Esophagus muscularis mucosa (tissue), 4 donors: ENCODE measurements around the gene EHD3.

Source experiments
- EP300 ChIP-seq: sonication (generic); formaldehyde crosslinking; IDR thresholded peaks from one replicate; pipeline ENCODE4 v1.6.1; 2017; ENCODE audit warnings: antibody characterized with exemption
- POLR2A ChIP-seq: fragments of 450-650 bp; IDR thresholded peaks from one replicate; pipeline ENCODE4 v1.6.1; 2017; ENCODE audit warnings: antibody characterized with exemption, moderate library complexity, mild to moderate bottlenecking, low read depth
- POLR2AphosphoS5 ChIP-seq, 2 donors: sonication (generic); formaldehyde crosslinking; IDR thresholded peaks; one replicate each; pipeline ENCODE4 v1.6.1; 2017; ENCODE audit warnings: antibody characterized with exemption in 2 of 2
- TF ChIP-seq, protein P1 (sequence below), 3 experiments: fragments of 200-600 bp in 2 of 3; fragments of 450-650 bp in 1 of 3; sonication (generic) in 2 of 3; IDR thresholded peaks; one replicate each; pipeline ENCODE4 v1.5.1; 2017 to 2019; ENCODE audit warnings: antibody characterized with exemption in 3 of 3, mild to moderate bottlenecking in 2 of 3, moderate library complexity in 1 of 3

DNA sequence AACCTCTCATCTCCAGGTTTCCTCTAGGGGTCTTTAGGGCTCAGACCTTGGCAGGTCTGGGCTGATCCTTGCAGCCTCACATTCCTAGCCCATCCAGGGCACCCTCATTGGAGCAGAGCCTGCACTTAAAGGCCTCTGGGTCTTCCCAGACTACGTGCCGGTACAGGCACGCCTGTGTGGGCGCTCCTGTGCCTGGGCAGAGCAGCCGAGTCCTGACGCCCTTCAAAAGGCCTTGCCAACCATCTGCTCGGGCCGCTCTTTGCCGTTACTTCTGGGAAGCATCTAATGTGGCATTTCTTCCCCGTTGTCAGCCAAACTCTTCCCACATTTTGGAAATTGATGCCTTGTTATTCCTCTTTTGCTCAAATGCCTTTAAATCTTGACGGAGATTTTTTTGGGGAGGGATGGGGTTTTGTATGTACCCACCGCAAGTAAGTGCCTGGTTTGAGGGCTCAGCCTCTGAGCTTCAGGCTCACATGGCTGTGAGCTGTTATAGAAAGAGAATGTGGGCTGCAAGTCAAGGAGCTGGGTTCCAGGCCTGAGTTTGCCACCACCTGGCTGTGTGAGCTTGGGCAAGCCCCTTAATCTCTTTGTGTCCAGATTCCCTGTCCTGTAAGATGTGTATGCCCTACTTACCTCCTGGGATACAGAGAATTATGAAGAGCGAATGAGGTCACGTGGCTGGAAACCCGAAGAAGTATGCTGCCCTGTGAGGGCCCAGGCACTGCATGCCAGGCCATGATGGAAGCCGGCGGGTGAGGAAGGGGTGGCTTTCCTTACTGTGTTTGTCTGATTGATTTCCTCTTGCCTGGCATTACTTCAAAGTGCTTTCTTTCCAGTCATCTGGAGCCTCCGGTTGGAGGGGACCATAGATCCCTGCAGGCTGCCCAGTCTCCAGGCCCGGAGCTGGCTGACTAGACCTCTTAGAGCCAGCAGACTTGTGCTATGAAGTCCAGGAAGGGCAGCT is 20.6 kb downstream of the EHD3 start:
- TF ChIP-seq, protein P1, sequence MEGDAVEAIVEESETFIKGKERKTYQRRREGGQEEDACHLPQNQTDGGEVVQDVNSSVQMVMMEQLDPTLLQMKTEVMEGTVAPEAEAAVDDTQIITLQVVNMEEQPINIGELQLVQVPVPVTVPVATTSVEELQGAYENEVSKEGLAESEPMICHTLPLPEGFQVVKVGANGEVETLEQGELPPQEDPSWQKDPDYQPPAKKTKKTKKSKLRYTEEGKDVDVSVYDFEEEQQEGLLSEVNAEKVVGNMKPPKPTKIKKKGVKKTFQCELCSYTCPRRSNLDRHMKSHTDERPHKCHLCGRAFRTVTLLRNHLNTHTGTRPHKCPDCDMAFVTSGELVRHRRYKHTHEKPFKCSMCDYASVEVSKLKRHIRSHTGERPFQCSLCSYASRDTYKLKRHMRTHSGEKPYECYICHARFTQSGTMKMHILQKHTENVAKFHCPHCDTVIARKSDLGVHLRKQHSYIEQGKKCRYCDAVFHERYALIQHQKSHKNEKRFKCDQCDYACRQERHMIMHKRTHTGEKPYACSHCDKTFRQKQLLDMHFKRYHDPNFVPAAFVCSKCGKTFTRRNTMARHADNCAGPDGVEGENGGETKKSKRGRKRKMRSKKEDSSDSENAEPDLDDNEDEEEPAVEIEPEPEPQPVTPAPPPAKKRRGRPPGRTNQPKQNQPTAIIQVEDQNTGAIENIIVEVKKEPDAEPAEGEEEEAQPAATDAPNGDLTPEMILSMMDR (IDR thresholded peaks at IDR 0.05) = no peak
- TF ChIP-seq POLR2A = no peak
- TF ChIP-seq EP300 = no peak
- TF ChIP-seq POLR2AphosphoS5 (IDR thresholded peaks at IDR 0.05) = no peak
